Measurements from ENCODE around the gene STAT3.
A peak's percentile ranks its signal among the peaks of the same experiment; 100 is the strongest.

DNA sequence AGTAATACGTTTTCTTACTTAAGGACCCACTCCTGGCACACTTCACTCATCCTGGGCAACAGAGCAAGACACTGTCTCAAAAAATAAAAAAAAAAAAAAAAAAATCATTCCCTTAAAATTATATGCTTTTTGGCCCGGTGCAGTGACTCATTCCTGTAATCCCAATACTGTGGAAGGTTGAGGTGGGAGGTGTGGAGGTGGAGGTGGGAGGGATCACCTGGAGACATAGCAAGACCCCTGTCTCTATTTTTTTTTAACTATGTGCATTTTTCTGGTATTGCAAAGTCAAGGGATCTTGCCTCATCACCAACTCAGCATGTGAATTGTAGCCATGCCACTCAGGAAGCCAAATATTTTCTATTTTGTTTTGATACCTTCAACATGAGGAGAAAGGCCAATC, 121.8 kb downstream of the STAT3 start:
- no peak for TF ChIP-seq FUS (optimal IDR thresholded peaks at IDR 0.05; ENCODE audit: low read depth, low read length)
- TF ChIP-seq CCAR2 (IDR thresholded peaks at IDR 0.05; ENCODE audit: low read depth, low read length): no peak
- TF ChIP-seq, protein P1, sequence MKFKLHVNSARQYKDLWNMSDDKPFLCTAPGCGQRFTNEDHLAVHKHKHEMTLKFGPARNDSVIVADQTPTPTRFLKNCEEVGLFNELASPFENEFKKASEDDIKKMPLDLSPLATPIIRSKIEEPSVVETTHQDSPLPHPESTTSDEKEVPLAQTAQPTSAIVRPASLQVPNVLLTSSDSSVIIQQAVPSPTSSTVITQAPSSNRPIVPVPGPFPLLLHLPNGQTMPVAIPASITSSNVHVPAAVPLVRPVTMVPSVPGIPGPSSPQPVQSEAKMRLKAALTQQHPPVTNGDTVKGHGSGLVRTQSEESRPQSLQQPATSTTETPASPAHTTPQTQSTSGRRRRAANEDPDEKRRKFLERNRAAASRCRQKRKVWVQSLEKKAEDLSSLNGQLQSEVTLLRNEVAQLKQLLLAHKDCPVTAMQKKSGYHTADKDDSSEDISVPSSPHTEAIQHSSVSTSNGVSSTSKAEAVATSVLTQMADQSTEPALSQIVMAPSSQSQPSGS (CRISPR knock-in tag; IDR thresholded peaks at IDR 0.05): no peak
- TF ChIP-seq, protein P2, sequence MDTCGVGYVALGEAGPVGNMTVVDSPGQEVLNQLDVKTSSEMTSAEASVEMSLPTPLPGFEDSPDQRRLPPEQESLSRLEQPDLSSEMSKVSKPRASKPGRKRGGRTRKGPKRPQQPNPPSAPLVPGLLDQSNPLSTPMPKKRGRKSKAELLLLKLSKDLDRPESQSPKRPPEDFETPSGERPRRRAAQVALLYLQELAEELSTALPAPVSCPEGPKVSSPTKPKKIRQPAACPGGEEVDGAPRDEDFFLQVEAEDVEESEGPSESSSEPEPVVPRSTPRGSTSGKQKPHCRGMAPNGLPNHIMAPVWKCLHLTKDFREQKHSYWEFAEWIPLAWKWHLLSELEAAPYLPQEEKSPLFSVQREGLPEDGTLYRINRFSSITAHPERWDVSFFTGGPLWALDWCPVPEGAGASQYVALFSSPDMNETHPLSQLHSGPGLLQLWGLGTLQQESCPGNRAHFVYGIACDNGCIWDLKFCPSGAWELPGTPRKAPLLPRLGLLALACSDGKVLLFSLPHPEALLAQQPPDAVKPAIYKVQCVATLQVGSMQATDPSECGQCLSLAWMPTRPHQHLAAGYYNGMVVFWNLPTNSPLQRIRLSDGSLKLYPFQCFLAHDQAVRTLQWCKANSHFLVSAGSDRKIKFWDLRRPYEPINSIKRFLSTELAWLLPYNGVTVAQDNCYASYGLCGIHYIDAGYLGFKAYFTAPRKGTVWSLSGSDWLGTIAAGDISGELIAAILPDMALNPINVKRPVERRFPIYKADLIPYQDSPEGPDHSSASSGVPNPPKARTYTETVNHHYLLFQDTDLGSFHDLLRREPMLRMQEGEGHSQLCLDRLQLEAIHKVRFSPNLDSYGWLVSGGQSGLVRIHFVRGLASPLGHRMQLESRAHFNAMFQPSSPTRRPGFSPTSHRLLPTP (IDR thresholded peaks at IDR 0.05; ENCODE audit: borderline replicate concordance, extremely low read depth, insufficient read length): no peak
- TF ChIP-seq, protein P3, sequence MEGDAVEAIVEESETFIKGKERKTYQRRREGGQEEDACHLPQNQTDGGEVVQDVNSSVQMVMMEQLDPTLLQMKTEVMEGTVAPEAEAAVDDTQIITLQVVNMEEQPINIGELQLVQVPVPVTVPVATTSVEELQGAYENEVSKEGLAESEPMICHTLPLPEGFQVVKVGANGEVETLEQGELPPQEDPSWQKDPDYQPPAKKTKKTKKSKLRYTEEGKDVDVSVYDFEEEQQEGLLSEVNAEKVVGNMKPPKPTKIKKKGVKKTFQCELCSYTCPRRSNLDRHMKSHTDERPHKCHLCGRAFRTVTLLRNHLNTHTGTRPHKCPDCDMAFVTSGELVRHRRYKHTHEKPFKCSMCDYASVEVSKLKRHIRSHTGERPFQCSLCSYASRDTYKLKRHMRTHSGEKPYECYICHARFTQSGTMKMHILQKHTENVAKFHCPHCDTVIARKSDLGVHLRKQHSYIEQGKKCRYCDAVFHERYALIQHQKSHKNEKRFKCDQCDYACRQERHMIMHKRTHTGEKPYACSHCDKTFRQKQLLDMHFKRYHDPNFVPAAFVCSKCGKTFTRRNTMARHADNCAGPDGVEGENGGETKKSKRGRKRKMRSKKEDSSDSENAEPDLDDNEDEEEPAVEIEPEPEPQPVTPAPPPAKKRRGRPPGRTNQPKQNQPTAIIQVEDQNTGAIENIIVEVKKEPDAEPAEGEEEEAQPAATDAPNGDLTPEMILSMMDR (IDR thresholded peaks at IDR 0.05 in 2 of 3, conservative IDR thresholded peaks at IDR 0.05 in 1 of 3; ENCODE audit: insufficient read depth in 2 of 3, low read depth in 1 of 3, low read length in 3 of 3): no peak
- no peak for TF ChIP-seq SOX6 (IDR thresholded peaks at IDR 0.05)
- peak; percentile 60; the same call in 1 of the 2 replicates for TF ChIP-seq POLR2AphosphoS5 (IDR thresholded peaks at IDR 0.05; ENCODE audit: control insufficient read depth, insufficient read depth, low read depth, low read length)
- TF ChIP-seq ZNF75A (CRISPR knock-in tag; IDR thresholded peaks at IDR 0.05): no peak
- no peak for TF ChIP-seq CEBPZ (IDR thresholded peaks at IDR 0.05; ENCODE audit: borderline replicate concordance, low read depth, low read length)
- TF ChIP-seq NONO (IDR thresholded peaks at IDR 0.05; ENCODE audit: low read depth in 2 of 2, low read length in 1 of 2): no peak
- no peak for TF ChIP-seq POLR2A (conservative IDR thresholded peaks at IDR 0.05)
- TF ChIP-seq ZNF785 (CRISPR knock-in tag; IDR thresholded peaks at IDR 0.05): no peak
